H9 (cell line): ENCODE measurements around the gene SLC24A3. TPM values are rescaled to one million over a fixed set of nuclear protein-coding genes. Genes with fewer than 3 reads are reported as not detected.

ENCODE experiments used
- DNase-seq: peaks from one replicate; pipeline ENCODE4 v3.0.0-alpha.2; 2017
- H2AFZ ChIP-seq: one replicate; pipeline ENCODE4 v1.6.1; 2013; ENCODE audit warnings: mild to moderate bottlenecking, low read length, control low read depth, moderate library complexity
- H2AK5ac ChIP-seq: 2 replicates; pipeline ENCODE4 v1.6.1; 2013; ENCODE audit warnings: low read length, control low read depth, mixed read lengths; ENCODE audit not compliant: insufficient read length
- H2BK120ac ChIP-seq: one replicate; pipeline ENCODE4 v1.6.1; 2013; ENCODE audit warnings: low read depth, mild to moderate bottlenecking, low read length, control low read depth, inconsistent platforms; ENCODE audit not compliant: poor library complexity, severe bottlenecking
- H2BK12ac ChIP-seq: 2 replicates; pipeline ENCODE4 v1.6.1; 2013; ENCODE audit warnings: low read length, control low read depth, mixed read lengths, low read depth; ENCODE audit not compliant: insufficient read length
- H2BK15ac ChIP-seq: 2 replicates; pipeline ENCODE4 v1.6.1; 2013; ENCODE audit warnings: low read depth, low read length, control low read depth
- H2BK20ac ChIP-seq: one replicate; pipeline ENCODE4 v1.6.1; 2013; ENCODE audit warnings: low read depth, mild to moderate bottlenecking, low read length, control low read depth, inconsistent platforms; ENCODE audit not compliant: poor library complexity, severe bottlenecking
- H2BK5ac ChIP-seq: 2 replicates; pipeline ENCODE4 v1.6.1; 2013; ENCODE audit warnings: low read length, control low read depth, mixed read lengths; ENCODE audit not compliant: insufficient read length
- H3K14ac ChIP-seq: 2 replicates; pipeline ENCODE4 v1.6.1; 2013; ENCODE audit warnings: low read length, control low read depth; ENCODE audit not compliant: insufficient read depth
- H3K18ac ChIP-seq: 2 replicates; pipeline ENCODE4 v1.6.1; 2013; ENCODE audit warnings: low read depth, mild to moderate bottlenecking, mixed read lengths, low read length, control low read depth; ENCODE audit not compliant: insufficient read length
- H3K23ac ChIP-seq: 2 replicates; pipeline ENCODE4 v1.6.1; 2013; ENCODE audit warnings: low read length, control low read depth, mixed read lengths, low read depth; ENCODE audit not compliant: insufficient read length
- H3K23me2 ChIP-seq: 2 replicates; pipeline ENCODE4 v1.6.1; 2013; ENCODE audit warnings: low read depth, mild to moderate bottlenecking, mixed read lengths, low read length, control low read depth; ENCODE audit not compliant: insufficient read length, poor library complexity, severe bottlenecking
- H3K27ac ChIP-seq: 2 replicates; pipeline ENCODE4 v1.5.1; 2013; ENCODE audit warnings: low read length, control low read depth, mixed read lengths, low read depth; ENCODE audit not compliant: insufficient read length
- H3K27me3 ChIP-seq: 2 replicates; pipeline ENCODE4 v1.6.1; 2013; ENCODE audit warnings: low read length, control low read depth, inconsistent platforms; ENCODE audit not compliant: insufficient read depth
- H3K4ac ChIP-seq: 2 replicates; pipeline ENCODE4 v1.6.1; 2013; ENCODE audit warnings: low read depth, mild to moderate bottlenecking, control low read depth, inconsistent platforms, low read length, moderate library complexity
- H3K4me1 ChIP-seq: 2 replicates; pipeline ENCODE4 v1.6.1; 2013; ENCODE audit warnings: low read length, control low read depth, inconsistent platforms; ENCODE audit not compliant: insufficient read depth
- H3K4me2 ChIP-seq: 2 replicates; pipeline ENCODE4 v1.6.1; 2013; ENCODE audit warnings: low read length, control low read depth, mixed read lengths; ENCODE audit not compliant: insufficient read length, insufficient read depth
- H3K56ac ChIP-seq: 2 replicates; pipeline ENCODE4 v1.6.1; 2013; ENCODE audit warnings: low read depth, mild to moderate bottlenecking, mixed read lengths, low read length, control low read depth; ENCODE audit not compliant: insufficient read length
- H3K79me1 ChIP-seq: 2 replicates; pipeline ENCODE4 v1.6.1; 2013; ENCODE audit warnings: low read depth, mild to moderate bottlenecking, moderate library complexity, low read length, control low read depth, inconsistent platforms; ENCODE audit not compliant: insufficient read depth, poor library complexity, severe bottlenecking
- H3K79me2 ChIP-seq: 2 replicates; pipeline ENCODE4 v1.6.1; 2013; ENCODE audit warnings: low read length, control low read depth, inconsistent platforms; ENCODE audit not compliant: insufficient read depth
- H3K9ac ChIP-seq: 2 replicates; pipeline ENCODE4 v1.6.1; 2013; ENCODE audit warnings: low read length, control low read depth, mixed read lengths; ENCODE audit not compliant: insufficient read length; ENCODE audit errors: extremely low read depth
- H3K9me3 ChIP-seq: one replicate; pipeline ENCODE4 v1.6.1; 2013; ENCODE audit warnings: low read depth, low read length, inconsistent platforms; ENCODE audit not compliant: control insufficient read depth
- H3T11ph ChIP-seq: one replicate; pipeline ENCODE4 v1.6.1; 2013; ENCODE audit warnings: mild to moderate bottlenecking, low read length, control low read depth, inconsistent platforms
- H4K20me1 ChIP-seq: one replicate; pipeline ENCODE4 v1.6.1; 2013; ENCODE audit not compliant: control insufficient read depth, insufficient read length, insufficient read depth
- H4K5ac ChIP-seq: 2 replicates; pipeline ENCODE4 v1.6.1; 2013; ENCODE audit warnings: low read depth, mild to moderate bottlenecking, mixed read lengths, low read length, control low read depth; ENCODE audit not compliant: insufficient read length
- H4K8ac ChIP-seq: replicated peaks from 2 replicates; pipeline ENCODE4 v1.6.1; 2013; ENCODE audit warnings: low read length, control low read depth, mixed read lengths, low read depth; ENCODE audit not compliant: insufficient read length
- H4K91ac ChIP-seq: 2 replicates; pipeline ENCODE4 v1.6.1; 2013; ENCODE audit warnings: low read depth, mild to moderate bottlenecking, moderate library complexity, mixed read lengths, low read length, control low read depth; ENCODE audit not compliant: insufficient read length
- H3K27ac Mint-ChIP-seq, 3 experiments: 2 replicates in 2 of 3; 3 replicates in 1 of 3; pipeline ENCODE4 v1.8.0; 2020 to 2021; ENCODE audit warnings: mixed read lengths in 3 of 3, mild to moderate bottlenecking in 1 of 3, moderate library complexity in 1 of 3
- H3K27me3 Mint-ChIP-seq: 2 replicates; pipeline ENCODE4 v1.8.0; 2021; ENCODE audit warnings: low read depth, mild to moderate bottlenecking, moderate library complexity, mixed read lengths
- H3K36me3 Mint-ChIP-seq, 3 experiments: 2 replicates in 2 of 3; 3 replicates in 1 of 3; pipeline ENCODE4 v1.8.0; 2020 to 2021; ENCODE audit warnings: low read depth in 3 of 3, mixed read lengths in 3 of 3; ENCODE audit not compliant: insufficient read depth in 1 of 3
- H3K4me1 Mint-ChIP-seq, 2 experiments: 2 replicates each; pipeline ENCODE4 v1.8.0; 2020; ENCODE audit warnings: mixed read lengths in 2 of 2
- H3K4me3 Mint-ChIP-seq, 2 experiments: 2 replicates in 1 of 2; 3 replicates in 1 of 2; pipeline ENCODE4 v1.8.0; 2020 to 2021; ENCODE audit warnings: mild to moderate bottlenecking in 2 of 2, mixed read lengths in 2 of 2, moderate library complexity in 1 of 2
- H3K9me3 Mint-ChIP-seq, 2 experiments: 2 replicates in 1 of 2; 3 replicates in 1 of 2; pipeline ENCODE4 v1.8.0; 2020; ENCODE audit warnings: mild to moderate bottlenecking in 2 of 2, mixed read lengths in 2 of 2, moderate library complexity in 1 of 2
- CTCF ChIP-seq: fragments of 200-600 bp; sonication (generic); conservative IDR thresholded peaks from 3 replicates; pipeline ENCODE4 v1.8.0; 2021; ENCODE audit warnings: antibody characterized with exemption, mild to moderate bottlenecking
- WGBS: extraction: QIAGEN DNeasy Blood & Tissue Kit; methylation state at CpG from one replicate; pipeline ENCODE4 v1.1.7; 2013; ENCODE audit warnings: missing lambda C conversion rate, low lambda C conversion rate, mixed read lengths; ENCODE audit not compliant: insufficient read length; ENCODE audit errors: extremely low coverage; 5-methylcytosine and 5-hydroxymethylcytosine counted together
- total RNA-seq: library from RNA; stranded (reverse); gene quantifications from 2 replicates; pipeline ENCODE4 v1.2.1, GENCODE V29; 2021

The SLC24A3 gene
- total RNA-seq, 1 experiment from 2014 or later = 0.83 TPM

- Histone ChIP-seq H4K20me1 (no peaks in the 10 kb centered on the region), H3K14ac (no peak overlapping the region), H3K27me3 (no peaks in the 10 kb centered on the region), H3K79me2 (no peaks in the 10 kb centered on the region), H2BK15ac (no peak overlapping the region), H3K27ac (no peak overlapping the region), H2BK5ac (no peak overlapping the region), H4K91ac (no peak overlapping the region), H4K8ac (no peak overlapping the region), H2BK20ac (no peak overlapping the region), H3K9me3 (no peaks in the 10 kb centered on the region), H2BK120ac (no peak overlapping the region), H3K9ac (no peak overlapping the region), H3K79me1 (no peaks in the 10 kb centered on the region), H3K56ac (no peak overlapping the region), H2BK12ac (no peak overlapping the region), H3T11ph (no peak overlapping the region), H3K23me2 (no peaks in the 10 kb centered on the region), H3K4ac (no peak overlapping the region), H3K23ac (no peak overlapping the region), H3K4me1 (no peaks in the 10 kb centered on the region), H3K18ac (no peak overlapping the region), H4K5ac (no peak overlapping the region), H2AK5ac (no peak overlapping the region), H2AFZ (no peak overlapping the region), H3K4me2 (no peak overlapping the region)
- no peak for TF ChIP-seq CTCF
- no CpG with 5 or more reads among the region's 5 CpGs for WGBS
- Mint-ChIP-seq H3K4me3 (no peak overlapping the region), H3K4me1 (peaks cover 2% of the 10 kb centered on the region in 2 experiments; a peak in 2 of 4 replicates), H3K27ac (no peak overlapping the region), H3K27me3 (no peaks in the 10 kb centered on the region; the same call in 1 of the 2 replicates), H3K9me3 (no peaks in the 10 kb centered on the region), H3K36me3 (no peaks in the 10 kb centered on the region; a peak in 1 of 7 replicates)
- no peak for DNase-seq
These were observed 105.0 kb downstream of the SLC24A3 start for GRCh38 chr20:19317237-19318069.
